GM21723 (cell line): Measurements from ENCODE around the gene DCUN1D2.
"Not testable (repeated sequence)": the region's sequence is repeated elsewhere in the genome, so short reads cannot be mapped to it uniquely, and the experiment has no call there.

Experiments used
- ATAC-seq: cut with Tn5 transposase; IDR thresholded peaks from one replicate; pipeline ENCODE4 v1.9.1; 2021; ENCODE audit warnings: mild to moderate bottlenecking, moderate library complexity; ENCODE audit not compliant: unreplicated experiment

The DCUN1D2 gene

DNA sequence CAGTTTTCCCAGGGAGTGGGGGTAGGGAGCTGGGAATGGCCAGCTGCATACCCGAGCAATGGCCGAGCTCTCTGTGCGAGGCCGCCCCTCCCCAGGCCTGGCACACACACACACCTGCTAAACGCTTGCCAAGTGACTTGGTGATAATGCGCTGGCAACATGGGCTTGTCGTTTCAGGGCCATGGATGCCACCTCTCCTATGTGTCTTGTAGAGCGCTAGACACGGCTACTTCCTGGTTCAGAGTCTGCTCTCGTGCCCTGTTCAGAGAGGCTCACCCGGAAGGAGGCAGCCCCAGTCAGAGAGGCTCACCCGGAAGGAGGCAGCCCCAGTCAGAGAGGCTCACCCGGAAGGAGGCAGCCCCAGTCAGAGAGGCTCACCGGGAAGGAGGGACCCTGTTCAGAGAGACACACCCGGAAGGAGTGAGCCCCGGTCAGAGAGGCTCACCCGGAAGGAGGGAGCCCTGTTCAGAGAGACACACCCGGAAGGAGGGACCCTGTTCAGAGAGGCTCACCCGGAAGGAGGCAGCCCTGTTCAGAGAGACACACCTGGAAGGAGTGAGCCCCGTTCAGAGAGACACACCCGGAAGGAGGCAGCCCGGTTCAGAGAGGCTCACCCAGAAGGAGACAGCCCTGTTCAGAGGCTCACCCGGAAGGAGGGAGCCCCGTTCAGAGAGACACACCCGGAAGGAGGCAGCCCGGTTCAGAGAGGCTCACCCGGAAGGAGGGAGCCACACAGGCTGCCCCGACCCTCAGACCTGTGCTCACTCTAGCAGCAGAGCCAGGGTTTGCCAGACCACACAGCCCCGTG is 41.4 kb downstream of the DCUN1D2 start:
- no peak for ATAC-seq

DNA sequence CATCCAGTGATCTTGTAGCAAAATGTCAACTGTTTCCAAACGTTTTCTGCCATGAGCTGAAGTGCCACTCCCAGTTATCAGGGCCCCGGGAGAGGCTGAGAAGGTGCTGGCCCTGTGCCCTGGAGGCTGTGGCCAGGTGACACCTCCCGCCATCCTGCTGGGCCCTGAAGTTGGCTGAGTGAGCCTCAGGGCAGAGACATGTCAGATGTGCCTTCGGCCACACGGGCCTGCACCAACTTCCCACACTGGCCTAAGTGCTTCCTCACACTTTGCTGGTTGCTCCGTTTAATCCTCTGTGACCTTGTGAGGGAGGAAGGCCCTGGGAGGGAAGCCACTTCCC is 42.0 kb downstream of the DCUN1D2 start:
- ATAC-seq = no peak

DNA sequence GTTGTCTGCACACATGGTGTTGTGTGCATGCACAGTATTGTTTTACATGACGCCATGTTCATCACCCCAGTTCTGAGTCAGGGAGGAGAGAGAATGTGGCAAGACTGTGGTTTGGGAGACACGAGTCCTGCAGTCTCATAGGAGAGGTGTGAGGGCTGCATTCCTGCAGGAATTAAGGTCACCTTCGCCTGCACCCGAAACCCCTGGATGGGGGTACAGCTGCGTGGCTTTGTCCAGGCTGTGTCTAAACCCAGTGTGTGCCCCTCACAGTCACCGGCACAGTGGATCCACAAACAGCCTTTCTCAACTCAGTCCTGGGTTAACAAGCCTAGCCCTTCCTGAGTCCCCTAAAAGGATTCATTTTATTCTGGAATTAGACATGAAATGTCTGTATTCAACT is 42.9 kb downstream of the DCUN1D2 start:
- no peak for ATAC-seq

DNA sequence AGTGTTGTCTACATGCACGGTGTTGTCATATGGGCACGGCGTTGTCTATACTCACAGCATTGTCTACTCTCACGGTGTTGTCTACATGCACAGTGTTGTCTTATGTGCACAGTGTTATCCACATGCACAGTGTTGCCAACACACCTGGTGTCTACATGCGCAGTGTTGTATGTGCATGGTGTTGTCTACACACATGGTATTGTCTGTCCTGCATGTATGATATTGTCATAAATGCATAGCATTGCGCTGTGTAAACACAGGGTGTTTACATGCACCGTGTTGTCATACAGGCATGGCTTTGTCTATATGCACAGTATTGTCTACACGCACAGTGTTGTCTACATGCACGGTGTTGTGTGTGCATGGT is 44.0 kb downstream of the DCUN1D2 start:
- ATAC-seq = no peak

DNA sequence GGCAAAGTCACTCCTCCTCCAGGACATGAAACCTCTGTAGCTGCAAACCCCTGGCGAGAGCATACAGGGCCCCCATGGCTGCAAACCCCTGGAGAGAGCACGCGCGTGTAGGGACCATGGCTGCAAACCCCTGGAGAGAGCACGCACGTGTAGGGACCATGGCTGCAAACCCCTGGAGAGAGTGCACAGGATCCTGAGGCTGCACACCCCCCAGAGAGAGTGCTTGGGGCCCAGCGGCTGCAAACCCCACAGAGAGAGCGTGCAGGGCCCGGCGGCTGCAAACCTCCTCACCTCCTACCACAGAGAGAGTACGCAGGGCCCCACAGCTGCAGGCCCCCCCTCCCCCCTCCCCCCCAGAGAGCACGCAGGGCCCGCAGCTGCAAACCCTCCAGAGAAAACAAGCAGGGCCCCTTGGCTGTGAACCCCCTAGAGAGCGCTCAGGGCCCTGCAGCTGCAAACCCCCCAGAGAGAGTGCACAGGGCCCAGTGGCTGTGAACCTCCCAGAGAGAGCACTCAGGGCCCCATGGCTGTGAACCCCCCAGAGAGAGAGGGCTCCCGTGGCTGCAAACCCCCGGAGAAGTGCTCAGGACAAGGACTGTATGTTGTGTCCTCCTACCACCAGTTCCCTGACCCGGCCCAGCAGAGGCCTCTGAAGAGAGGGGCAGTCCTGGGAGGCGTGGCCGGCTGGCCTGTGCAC is 44.6 kb downstream of the DCUN1D2 start:
- ATAC-seq = no peak

DNA sequence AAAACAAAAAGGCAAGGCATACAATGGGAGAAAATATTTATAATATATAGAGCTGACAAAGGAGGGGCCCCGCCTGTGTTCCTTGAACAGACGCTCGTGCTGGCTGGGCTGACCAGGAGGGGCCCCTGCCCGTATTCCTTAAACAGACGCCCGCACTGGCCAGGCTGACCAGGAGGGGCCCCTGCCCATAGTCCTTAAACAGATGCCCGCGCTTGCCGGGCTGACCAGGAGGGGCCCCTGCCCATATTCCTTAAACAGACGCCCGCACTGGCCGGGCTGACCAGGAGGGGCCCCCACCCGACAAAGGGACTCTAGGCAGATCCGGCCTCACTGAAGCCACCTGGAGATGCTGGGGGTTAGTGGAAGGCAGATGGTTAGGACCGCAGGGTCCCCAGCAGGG is 46.5 kb downstream of the DCUN1D2 start:
- ATAC-seq = no peak

DNA sequence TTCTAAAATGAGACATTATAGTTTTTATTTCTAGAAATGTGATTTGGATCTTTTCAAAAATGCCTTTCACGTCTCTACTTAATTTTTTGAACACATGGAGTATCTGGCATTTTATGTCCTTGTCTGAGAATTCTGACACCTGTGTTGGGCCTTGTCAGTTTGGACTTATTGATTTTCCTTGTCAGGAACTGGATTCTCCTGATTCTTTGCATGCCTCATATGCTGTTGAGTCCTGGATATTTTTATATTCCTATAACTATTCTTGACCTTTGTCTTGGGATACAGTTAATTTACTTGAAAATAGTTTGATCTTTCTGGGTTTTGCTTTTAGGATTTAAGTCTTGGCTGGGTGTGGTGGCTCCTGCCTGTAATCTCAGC is 47.5 kb downstream of the DCUN1D2 start:
- no peak for ATAC-seq

DNA sequence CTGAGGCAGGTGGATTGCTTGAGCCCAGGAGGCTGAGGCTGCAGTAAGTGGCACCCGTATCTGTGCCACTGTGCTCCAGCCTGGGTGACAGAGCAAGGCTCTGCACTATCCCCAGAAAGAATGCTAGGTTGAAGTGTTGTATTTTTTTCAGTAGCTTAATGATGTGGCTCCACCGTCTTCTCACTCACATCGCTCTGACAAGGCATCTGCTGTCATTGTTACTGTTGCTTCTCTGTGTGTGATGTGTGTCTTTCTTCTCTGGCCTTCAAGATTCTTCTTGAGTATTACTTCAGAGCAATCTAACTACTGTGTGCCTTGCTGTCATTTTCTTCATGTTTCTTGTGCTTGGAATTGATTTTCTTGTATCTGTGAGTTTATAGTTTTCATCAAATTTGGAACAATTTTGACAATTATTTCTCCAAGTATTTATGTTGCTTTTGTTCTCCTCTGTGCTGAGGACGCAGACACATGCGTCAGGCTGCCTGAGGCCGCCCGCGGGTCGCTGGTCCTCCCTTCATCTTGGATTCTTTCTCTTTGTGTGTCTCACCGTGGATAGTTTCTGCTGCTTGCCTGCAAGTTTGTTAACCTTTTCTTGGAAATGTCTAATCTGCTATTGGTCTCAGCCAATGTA is 48.0 kb downstream of the DCUN1D2 start:
- no peak for ATAC-seq

DNA sequence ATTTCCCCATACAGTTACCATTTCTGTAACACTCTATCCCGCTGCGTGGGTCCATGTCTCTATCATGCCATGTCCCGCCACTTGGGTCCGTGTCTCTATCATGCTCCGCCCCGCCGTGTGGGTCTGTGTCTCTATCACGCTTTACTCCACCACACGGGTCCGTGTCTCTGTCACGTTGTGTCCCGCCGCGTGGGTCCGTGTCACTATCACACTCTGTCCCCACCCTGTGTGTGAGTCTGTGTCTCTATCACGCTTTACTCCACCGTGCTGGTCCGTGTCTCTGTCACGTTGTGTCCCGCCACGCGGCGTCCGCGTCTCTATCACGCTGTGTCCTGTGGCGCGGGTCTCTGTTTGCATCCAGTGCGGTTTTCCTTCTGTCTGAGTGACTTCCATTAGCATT is 48.9 kb downstream of the DCUN1D2 start:
- no peak for ATAC-seq

DNA sequence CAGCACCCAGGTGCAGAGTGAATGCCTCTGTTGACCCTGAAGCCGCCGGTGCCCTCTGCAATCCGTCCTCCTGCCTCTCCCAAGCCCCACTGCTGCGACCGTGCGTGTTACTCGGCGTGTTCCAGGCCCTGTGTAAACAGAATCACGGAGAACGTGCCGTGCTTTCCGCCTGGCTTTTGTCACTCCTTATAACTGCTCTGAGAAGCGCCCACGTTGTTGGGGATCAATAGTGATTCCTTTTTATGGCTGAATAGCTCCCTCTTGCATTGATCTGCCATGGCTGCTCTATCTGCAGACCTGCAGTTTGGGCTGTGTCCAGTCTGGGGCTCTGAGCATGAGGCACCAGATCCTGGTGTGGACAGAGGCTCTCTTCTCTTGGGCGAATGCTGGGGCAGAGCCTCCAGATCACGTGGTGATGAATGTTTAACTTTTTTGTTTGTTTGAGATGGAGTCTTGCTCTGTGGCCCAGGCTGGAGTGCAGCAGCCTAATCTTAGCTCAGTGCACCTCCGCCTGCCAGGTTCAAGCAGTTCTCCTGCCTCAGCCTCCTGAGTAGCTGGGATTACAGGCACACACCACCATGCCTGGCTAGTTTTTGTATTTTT is 53.0 kb downstream of the DCUN1D2 start:
- no peak for ATAC-seq

DNA sequence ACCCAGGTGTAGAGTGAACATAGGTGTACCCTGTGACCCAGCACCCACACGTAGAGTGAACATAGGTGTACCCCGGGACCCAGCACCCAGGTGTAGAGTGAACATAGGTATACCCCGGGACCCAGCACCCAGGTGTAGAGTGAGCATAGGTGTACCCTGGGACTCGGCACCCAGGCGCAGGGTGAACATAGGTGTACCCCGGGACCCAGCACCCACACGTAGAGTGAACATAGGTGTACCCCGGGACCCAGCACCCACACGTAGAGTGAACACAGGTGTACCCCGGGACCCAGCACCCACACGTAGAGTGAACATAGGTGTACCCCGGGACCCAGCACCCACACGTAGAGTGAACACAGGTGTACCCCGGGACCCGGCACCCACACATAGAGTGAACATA is 53.6 kb downstream of the DCUN1D2 start:
- ATAC-seq = not testable (repeated sequence)

DNA sequence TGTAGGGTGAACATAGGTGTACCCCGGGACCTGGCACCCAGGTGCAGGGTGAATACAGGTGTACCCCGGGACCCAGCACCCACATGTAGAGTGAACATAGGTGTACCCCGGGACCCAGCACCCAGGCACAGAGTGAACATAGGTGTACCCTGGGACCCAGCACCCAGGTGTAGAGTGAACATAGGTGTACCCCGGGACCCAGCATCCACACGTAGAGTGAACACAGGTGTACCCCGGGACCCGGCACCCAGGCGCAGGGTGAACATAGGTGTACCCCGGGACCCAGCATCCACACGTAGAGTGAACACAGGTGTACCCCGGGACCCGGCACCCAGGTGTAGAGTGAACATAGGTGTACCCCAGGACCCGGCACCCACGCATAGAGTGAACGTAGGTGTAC is 54.6 kb downstream of the DCUN1D2 start:
- ATAC-seq = not testable (repeated sequence)

DNA sequence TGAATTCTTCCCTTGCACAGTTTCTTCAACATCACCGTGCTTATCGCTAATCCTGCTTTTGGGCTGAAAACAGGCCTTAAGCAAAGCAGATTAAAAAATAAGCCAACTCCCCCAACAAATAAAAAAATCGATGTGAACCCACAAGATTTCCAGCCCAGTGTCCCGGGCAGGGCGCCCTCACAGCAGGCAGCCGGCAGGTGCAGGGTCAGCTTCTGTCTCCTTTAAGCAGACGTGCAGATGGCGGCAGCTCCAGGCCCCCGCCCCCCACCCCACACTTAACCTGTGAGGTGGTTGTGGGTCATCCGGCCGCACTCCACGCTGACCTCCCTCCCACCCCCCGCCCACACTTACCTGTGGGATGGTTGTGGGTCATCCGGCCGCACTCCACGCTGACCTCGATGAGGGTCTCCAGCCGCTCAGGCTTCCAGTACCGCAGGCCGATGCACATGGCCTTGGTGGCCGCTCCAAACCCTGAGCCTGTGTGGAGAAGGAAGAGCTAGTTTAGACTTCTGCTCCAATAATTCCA is 57.1 kb downstream of the DCUN1D2 start:
- no peak for ATAC-seq

DNA sequence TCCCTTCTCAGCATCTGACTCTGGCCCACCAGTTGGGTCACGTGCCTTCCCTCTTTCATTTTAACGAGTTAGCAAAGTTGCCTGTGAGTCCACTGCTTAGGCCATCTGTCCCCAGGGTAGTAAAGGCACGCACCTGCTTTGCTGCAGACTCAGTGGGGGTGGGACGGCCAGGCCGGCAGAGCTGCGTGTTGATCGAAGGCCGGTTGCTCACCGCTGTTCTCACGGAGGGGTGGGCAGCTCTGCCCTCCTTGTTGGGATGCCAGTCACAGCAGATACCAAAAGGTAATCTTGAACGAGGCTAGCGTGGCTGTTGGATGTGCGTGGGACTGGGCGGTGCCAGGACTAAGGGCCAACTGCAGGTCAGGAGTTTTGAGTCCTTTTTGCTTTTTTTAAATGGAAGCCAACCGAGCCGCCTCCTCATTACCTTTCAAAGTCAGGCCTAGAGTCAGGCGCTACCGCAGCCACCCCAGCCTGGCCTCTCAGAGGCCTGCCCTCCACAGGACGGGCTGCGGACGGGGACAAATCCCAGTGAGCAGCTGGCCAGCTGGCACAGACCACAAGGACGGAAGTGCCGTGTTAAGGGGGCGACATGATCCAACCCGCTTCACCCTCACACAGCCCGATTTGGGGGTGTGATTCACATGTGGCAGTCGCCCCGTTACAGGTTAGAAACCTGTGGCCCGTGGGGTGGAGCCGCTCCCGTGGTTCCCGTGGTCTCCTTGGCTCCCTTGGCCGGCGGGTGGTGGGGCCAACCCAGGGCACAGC is 57.8 kb downstream of the DCUN1D2 start:
- ATAC-seq = no peak

DNA sequence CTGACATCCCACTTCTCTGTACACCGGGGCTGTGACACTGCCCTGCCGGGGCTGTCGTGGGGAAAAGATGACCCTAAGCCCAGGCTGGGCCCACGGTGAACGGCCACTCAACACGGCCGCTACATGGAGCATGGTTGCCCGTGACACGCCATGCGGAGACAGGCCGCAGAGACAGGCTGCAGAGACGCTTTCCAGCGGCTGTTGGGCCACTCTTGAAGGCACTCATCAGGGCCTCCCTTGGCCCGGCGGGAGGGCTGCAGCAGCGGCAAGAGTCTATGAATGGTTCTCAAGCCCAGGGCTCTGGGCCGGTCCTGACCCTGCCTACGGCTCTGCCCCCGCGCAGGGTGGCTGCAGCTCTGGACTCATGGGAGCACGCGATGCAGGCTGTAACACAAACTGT is 59.3 kb downstream of the DCUN1D2 start:
- ATAC-seq = no peak

DNA sequence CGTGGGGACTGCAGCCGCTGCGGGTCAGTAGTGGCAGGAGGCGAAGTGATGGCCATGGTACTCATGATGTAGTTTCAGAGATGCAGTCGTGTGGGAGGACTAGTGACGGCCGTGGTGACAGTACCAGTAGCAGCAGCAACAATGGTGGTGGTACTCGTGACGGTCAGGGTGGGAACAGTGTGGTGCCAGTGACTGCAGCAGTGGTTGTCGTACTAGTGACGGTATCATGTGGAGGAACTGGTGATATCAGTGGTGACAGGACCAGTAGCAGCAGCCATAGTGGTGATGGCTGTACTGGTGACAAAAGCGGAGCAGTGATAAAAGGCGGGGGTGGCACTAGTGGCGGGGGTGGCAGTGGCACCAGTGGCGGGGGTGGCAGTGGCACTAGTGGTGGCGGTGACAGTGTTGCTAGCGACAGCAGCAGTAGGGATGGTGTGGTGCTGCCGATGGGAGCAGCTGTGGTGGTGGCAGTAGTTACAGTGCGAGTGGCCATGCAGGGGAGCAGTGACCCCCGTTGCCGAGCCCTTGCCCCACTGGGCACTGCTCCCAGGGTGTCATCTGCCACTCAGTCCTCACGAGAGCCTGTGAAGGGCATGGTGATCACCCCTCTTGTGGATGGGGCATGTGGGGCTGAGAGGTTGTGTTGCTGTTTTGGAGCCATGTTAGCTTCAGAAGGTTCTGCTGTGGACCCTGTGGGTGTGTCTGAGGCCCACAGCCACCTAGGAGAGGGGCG is 60.0 kb downstream of the DCUN1D2 start:
- no peak for ATAC-seq

DNA sequence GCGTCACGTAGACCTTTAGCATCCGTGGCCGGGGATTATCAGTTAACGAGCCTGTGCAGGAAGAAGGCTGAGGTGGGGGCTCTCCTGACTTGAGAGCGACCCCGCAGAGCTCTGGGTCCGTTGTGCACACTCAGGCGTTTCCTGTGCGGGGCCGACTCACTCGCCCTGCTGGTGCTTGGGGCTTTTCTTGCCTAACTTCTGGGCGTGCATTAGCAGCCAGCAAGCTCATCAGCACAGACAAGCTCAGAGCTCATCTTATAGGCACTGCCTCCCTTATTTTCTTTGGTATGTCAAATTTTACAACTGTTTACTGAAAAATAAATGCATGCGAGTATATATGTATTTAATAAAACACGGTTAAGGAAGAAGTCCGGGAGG is 60.9 kb downstream of the DCUN1D2 start:
- no peak for ATAC-seq

DNA sequence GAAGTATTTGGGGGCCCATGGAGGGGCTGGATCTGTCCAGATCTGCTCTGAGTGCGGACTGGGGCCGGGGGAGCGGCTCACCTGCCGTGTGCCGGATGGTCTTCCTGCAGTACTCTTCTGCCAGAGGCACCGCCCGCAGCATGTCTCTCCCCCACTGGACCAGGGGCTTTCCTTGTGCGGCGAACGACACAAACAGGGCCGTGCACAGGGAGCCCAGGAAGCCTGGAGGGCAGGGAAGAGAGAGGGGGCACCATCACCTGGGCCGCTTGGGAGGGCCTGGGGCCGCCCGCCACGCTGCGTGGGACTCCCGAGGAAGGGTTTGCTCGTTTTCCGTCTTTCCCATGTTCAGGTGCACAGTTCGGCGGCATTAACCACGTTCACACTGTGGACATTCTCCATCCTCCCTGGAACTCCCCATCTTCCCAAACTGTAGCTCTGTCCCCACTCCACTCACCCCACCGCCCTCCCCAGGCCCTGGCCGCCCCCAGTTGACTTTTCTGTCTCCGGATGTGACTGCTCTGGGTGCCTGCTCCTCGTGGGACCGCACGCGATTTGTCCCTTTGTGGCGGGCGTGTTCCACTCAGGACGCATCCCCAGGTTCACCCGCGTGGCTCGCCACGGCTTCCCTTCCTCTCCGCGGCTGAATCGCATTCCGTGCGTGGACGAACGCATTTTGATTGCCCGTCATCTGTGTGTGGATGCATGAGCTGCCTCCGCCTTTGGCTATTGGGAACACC is 61.5 kb downstream of the DCUN1D2 start:
- ATAC-seq = no peak

DNA sequence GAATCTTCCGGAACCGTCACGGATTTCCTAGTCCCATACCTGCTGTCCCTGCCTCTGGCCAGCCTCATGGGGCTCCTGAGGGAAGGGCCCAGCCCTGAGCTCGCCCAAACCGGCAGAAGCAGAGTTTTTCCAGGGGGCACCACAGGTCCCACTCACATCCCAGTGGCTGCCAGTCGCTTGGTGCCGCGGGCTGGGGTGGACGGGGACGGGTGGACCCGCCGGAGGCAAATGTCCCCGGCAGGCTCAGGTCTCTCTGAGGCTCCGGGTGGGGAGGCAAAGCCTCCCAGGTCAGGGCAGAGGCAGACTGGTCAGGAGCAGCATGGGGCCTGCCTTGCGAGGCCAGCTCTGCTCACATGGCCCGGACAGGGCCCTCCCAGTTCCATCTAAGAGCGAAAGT is 62.0 kb downstream of the DCUN1D2 start:
- no peak for ATAC-seq
